Skin epidermis (tissue), 12 donors: Measurements from ENCODE around the gene AKR1A1.
A peak's percentile ranks its signal among the peaks of the same experiment; 100 is the strongest.
"Not testable (repeated sequence)": the region's sequence is repeated elsewhere in the genome, so short reads cannot be mapped to it uniquely, and the experiment has no call there.

ENCODE experiments used
- H3K27ac ChIP-seq, 21 experiments: fragments of 200-600 bp; sonication (generic) in 11 of 21; one replicate each; pipeline ENCODE4 v1.5.0; 2020; ENCODE audit warnings: mild to moderate bottlenecking in 3 of 21, inconsistent platforms in 2 of 21, moderate library complexity in 2 of 21
- H3K4me3 ChIP-seq, 7 experiments: fragments of 200-600 bp; sonication (generic) in 2 of 7; one replicate each; pipeline ENCODE4 v1.5.0; 2020; ENCODE audit warnings: inconsistent platforms in 2 of 7, mild to moderate bottlenecking in 2 of 7, moderate library complexity in 1 of 7

AKR1A1 gene

DNA sequence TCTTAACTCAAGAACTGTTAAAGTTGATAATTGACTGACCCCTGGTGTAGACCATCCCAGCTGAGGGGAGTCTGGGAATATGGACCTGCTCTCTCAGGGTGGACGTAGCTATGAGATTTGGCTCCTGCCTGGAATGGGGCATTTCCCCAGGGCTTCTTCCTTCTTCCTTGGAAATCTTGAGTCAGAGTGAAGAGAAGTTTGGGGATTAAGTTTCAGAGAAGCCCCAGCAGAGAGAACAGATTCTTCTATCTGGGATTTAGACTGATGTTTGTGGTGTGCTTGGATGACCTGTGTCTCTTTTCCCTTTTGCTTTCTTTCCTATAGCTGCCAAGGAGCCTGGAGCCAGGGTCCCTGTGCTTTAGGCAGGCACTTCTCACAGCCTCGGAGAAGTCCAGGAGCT lies 13.2 kb downstream of the AKR1A1 start:
- Histone ChIP-seq H3K4me3 (no peak overlapping the region), H3K27ac (no peak overlapping the region)

DNA sequence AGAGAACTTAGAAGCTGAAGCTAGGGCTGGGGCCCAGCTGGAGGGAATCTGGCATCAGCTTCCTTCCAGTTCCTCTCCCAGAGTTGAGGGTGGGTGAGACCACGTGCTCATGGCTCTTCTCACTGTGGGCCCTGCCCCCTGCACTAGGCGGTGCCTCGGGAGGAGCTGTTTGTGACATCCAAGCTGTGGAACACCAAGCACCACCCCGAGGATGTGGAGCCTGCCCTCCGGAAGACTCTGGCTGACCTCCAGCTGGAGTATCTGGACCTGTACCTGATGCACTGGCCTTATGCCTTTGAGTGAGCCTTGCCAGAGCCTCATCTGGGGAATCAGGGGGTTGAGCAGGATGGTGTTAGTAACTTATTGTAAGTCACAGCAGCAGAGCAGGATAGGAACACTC lies 16.1 kb downstream of the AKR1A1 start:
- H3K27ac ChIP-seq = peak overlapping the region in 5 of 21 experiments; percentile 6 to 42 (median 28)
- no peak overlapping the region for H3K4me3 ChIP-seq

DNA sequence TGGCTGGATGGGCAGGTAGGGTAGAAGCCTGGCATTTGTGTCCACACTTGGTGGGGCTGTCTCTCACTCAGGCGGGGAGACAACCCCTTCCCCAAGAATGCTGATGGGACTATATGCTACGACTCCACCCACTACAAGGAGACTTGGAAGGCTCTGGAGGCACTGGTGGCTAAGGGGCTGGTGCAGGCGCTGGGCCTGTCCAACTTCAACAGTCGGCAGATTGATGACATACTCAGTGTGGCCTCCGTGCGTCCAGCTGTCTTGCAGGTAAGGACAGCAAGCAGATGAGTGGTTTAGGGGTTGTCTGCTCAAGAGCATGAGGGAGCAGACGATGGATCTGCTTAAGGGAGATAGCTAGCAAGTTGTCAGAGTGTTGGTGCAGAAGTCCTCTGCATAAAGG lies 17.3 kb downstream of the AKR1A1 start:
- no peak overlapping the region for H3K27ac ChIP-seq
- no peak overlapping the region for H3K4me3 ChIP-seq

- H3K4me3 ChIP-seq = no peak overlapping the region
- no peak overlapping the region for H3K27ac ChIP-seq
Measured at GRCh38 chr1:45568421-45568820, 17.8 kb downstream of the AKR1A1 start.

GRCh38 chr1:45569571-45569961 lies 18.9 kb downstream of the AKR1A1 start:
- Histone ChIP-seq H3K4me3 (no peak overlapping the region), H3K27ac (peak overlapping the region in 3 of 21 experiments; percentile 16 to 27 (median 23))

- H3K27ac ChIP-seq = peak overlapping the region in 3 of 21 experiments; percentile 16 to 27 (median 23)
- no peak overlapping the region for H3K4me3 ChIP-seq
Measured at GRCh38 chr1:45569962-45570581, 19.4 kb downstream of the AKR1A1 start.

GRCh38 chr1:45570631-45571030 lies 20.0 kb downstream of the AKR1A1 start:
- Histone ChIP-seq H3K4me3 (no peak overlapping the region), H3K27ac (no peak overlapping the region)

- no peak overlapping the region for H3K27ac ChIP-seq
- no peak overlapping the region for H3K4me3 ChIP-seq
Measured at GRCh38 chr1:45573231-45573804, 22.7 kb downstream of the AKR1A1 start.

DNA sequence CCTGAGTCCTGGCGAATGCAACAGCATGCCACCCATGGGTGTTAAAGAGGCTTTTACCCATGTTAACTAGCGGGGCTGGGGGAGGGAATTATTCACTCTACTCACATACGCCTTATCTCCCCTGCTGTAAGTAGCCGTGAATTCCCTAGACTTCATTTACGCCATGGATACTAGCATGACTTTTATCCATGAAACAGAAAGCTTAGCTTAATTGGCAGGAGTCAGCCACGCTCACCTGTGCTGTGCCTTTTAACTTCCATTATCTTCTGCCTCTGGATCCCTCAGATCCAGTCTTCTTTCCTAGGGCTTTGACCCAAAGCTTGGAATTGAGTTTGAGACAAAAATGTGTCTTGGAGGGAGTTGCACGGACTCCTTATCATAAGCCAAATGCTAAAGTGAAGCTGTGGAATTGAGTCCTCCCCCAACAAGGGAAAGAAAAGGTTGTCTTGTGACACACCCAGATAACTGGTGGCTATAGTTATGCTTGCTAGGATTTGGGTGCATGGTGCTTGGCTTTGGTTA lies 23.5 kb downstream of the AKR1A1 start:
- Histone ChIP-seq H3K27ac (no peak overlapping the region), H3K4me3 (no peak overlapping the region)

- Histone ChIP-seq H3K4me3 (peak overlapping the region; percentile 76 to 100 (median 91)), H3K27ac (peak overlapping the region in 20 of 21 experiments; percentile 63 to 95 (median 87))
Measured at GRCh38 chr1:45583264-45583665, 32.6 kb downstream of the AKR1A1 start.

GRCh38 chr1:45583666-45584350 lies 33.2 kb downstream of the AKR1A1 start, which contains the start of gene NASP:
Gene NASP, plus strand, starts transcription at chr1:45584041. Its CDS starts 106 bp downstream, at chr1:45584147.
- Histone ChIP-seq H3K27ac (peak within 1 kb of the TSS; percentile 41 to 95 (median 87)), H3K4me3 (peak within 1 kb of the TSS; percentile 76 to 100 (median 91))

DNA sequence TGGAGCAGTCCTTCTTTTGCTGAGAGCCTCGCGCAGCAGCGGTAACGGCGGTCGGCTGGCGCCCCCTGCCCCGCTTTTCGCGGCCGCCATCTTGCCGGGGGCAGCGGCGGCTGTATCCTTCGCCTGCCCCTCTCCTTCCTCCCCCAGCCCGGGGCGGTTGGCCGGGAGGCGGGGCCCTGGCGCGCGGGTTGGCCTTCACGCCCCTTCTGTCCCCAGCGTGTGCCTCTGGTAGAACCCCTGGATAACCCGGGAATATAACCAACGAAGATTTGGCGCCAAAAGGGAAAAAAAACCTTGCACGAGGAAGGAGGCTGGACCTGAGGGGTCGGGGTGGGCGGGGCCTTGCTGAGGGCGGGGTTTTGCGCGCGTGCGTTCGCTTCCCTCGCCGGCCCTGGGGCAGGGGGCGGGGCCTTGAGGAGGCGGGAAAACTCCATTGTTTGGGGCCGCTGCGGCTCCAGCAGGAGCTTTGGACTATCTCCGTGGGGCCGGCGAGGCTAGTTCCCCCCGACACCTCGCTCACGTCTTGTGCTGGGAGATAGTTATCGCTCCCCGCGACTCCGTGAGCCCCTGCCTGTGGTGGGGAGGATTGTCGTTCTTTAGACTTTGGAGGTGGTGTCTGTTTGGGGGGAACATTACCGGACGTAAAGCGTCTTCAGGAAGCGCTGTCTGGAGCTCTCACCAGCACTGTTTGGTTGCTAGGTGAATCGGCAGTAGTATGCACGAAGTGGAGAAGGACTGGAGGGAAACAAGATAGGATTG lies 33.9 kb downstream of the AKR1A1 start:
- H3K27ac ChIP-seq = peak overlapping the region; percentile 41 to 95 (median 87)
- peak overlapping the region; percentile 76 to 100 (median 91) for H3K4me3 ChIP-seq

DNA sequence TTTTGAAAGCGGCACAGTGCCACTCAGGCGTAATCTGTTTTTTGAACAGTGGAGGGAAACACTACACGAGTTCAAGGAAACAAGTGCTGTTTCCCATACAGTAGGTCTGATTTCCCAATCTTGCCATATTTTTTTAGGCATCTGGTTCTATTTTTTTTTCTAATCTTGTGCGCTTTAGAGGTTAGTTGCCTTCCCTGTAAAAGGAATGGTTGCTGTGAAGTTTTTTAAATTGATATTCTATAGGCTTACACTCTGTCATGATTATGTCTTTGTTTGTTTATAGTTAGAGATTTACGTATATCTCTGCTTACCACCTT lies 34.4 kb downstream of the AKR1A1 start:
- Histone ChIP-seq H3K27ac (peak overlapping the region in 15 of 21 experiments; percentile 72 to 95 (median 88)), H3K4me3 (peak overlapping the region; percentile 76 to 100 (median 91))

- Histone ChIP-seq H3K27ac (peak overlapping the region in 16 of 21 experiments; percentile 4 to 95 (median 86)), H3K4me3 (peak overlapping the region; percentile 76 to 100 (median 91))
Measured at GRCh38 chr1:45585496-45586075, 35.0 kb downstream of the AKR1A1 start.

GRCh38 chr1:45586769-45587168 lies 36.1 kb downstream of the AKR1A1 start:
- H3K27ac ChIP-seq = peak overlapping the region in 6 of 21 experiments; percentile 17 to 95 (median 55)
- peak overlapping the region in 1 of 7 experiments; percentile 12 for H3K4me3 ChIP-seq

DNA sequence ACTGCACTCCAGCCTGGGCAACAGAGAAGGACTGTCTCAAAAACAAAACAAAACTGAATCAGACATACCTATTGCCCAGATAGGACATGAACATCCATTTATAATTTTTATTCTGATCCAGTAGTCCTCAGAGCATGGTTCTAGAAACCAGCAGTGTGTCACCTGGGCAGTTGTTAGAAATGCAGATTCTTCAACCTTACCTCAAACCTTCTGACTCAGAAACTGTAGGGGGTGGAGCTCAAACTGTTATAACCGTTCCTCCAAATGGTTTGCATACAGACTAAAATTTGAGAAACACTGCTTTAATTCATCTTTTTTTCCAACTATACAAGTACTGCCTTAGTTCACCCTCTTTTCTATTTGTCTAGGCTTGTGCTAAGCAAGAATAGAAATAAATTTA lies 39.2 kb downstream of the AKR1A1 start:
- Histone ChIP-seq H3K4me3 (no peak overlapping the region), H3K27ac (no peak overlapping the region)

DNA sequence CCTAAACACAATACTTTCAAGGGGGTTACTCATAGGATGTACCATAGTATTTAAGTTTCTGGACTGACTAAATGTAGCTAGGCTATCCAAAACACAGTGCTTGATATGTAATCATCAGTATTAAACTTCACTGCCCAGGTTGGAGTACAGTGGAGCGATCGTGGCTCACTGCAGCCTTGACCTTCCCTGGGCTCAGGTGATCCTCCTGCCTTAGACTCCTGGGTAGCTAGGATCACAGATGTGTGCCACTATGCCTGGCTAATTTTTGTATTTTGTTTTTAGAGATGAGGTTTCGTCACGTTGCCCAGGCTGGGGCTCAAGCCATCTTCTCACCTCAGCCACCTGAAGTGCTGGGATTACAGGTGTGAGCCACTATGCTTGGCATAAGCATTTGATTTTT lies 43.8 kb downstream of the AKR1A1 start:
- no peak overlapping the region for H3K27ac ChIP-seq
- H3K4me3 ChIP-seq = no peak overlapping the region

DNA sequence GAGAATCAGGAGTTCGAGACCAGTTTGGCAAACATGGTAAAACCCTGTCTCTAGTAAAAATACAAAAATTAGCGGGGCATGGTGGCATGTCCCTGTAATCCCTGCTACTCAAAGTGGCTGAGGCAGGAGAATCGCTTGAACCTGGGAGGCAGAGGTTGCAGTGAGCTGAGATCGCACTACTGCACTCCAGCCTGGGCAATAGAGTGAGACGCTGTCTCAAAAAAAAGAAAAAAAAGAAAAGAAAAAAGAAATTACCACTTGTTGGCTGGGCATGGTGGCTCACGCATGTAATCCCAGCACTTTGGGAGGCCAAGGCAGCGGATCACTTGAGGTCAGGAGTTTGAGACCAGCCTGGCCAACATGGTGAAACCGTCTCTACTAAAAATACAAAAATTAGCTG lies 46.1 kb downstream of the AKR1A1 start:
- not testable (repeated sequence) for H3K4me3 ChIP-seq, H3K27ac ChIP-seq

- Histone ChIP-seq H3K27ac (no peak overlapping the region), H3K4me3 (no peak overlapping the region)
Measured at GRCh38 chr1:45604239-45604638, 53.6 kb downstream of the AKR1A1 start.
